ENCODE measurements around the gene HMCN1.

- TF ChIP-seq, protein P1, sequence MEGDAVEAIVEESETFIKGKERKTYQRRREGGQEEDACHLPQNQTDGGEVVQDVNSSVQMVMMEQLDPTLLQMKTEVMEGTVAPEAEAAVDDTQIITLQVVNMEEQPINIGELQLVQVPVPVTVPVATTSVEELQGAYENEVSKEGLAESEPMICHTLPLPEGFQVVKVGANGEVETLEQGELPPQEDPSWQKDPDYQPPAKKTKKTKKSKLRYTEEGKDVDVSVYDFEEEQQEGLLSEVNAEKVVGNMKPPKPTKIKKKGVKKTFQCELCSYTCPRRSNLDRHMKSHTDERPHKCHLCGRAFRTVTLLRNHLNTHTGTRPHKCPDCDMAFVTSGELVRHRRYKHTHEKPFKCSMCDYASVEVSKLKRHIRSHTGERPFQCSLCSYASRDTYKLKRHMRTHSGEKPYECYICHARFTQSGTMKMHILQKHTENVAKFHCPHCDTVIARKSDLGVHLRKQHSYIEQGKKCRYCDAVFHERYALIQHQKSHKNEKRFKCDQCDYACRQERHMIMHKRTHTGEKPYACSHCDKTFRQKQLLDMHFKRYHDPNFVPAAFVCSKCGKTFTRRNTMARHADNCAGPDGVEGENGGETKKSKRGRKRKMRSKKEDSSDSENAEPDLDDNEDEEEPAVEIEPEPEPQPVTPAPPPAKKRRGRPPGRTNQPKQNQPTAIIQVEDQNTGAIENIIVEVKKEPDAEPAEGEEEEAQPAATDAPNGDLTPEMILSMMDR (conservative IDR thresholded peaks at IDR 0.05): no peak
- no peak for TF ChIP-seq EZH2 (IDR thresholded peaks at IDR 0.05; ENCODE audit: low read depth)
These were observed 116.2 kb downstream of the HMCN1 start for GRCh38 chr1:185850366-185850765.
